H1 (cell line): Measurements from ENCODE around the gene PTGDR2. TPM values are rescaled to one million over a fixed set of nuclear protein-coding genes. Genes with fewer than 3 reads are reported as not detected.

ENCODE experiments used
- CTCF ChIA-PET: fragments of 300-600 bp; sonication (Branson Sonifier 250); formaldehyde crosslinking; loops from one replicate; lab custom pipeline; 2021; ENCODE audit not compliant: partially characterized antibody; lab: Charles Lee
- POLR2A ChIA-PET: fragments of 300-600 bp; sonication (Branson Sonifier 250); formaldehyde crosslinking; loops from one replicate; lab custom pipeline; 2021; ENCODE audit warnings: inconsistent platforms; ENCODE audit not compliant: partially characterized antibody; lab: Charles Lee
- DNase-seq, 2 experiments: peaks; one replicate each; pipeline versions ENCODE4 v3.0.0 to v3.0.0-alpha.2; 2010 to 2022; ENCODE audit warnings: low spot score in 2 of 2, low read depth in 1 of 2, mixed read lengths in 1 of 2
- FAIRE-seq: peaks from 2 replicates; lab custom pipeline; 2011; peaks lifted over from hg19 to GRCh38; lab: Jason Lieb, UNC
- H2AFZ ChIP-seq: 2 replicates; pipeline ENCODE4 v1.8.1; 2012; ENCODE audit warnings: low read length, inconsistent platforms
- H2AK5ac ChIP-seq: 2 replicates; pipeline ENCODE4 v1.6.1; 2013; ENCODE audit warnings: low read depth, low read length
- H2BK120ac ChIP-seq: replicated peaks from 2 replicates; pipeline ENCODE3; 2013; ENCODE audit warnings: low read depth, low read length, inconsistent platforms
- H2BK12ac ChIP-seq: 2 replicates; pipeline ENCODE4 v1.6.1; 2013; ENCODE audit warnings: low read depth, low read length
- H2BK15ac ChIP-seq: 2 replicates; pipeline ENCODE4 v1.6.1; 2013; ENCODE audit warnings: low read length
- H2BK20ac ChIP-seq: 2 replicates; pipeline ENCODE4 v1.6.1; 2013; ENCODE audit warnings: low read length
- H2BK5ac ChIP-seq: 2 replicates; pipeline ENCODE4 v1.6.1; 2013; ENCODE audit warnings: low read depth, low read length
- H3K14ac ChIP-seq: 2 replicates; pipeline ENCODE4 v1.6.1; 2013; ENCODE audit warnings: inconsistent platforms; ENCODE audit not compliant: insufficient read length
- H3K18ac ChIP-seq: 2 replicates; pipeline ENCODE4 v1.6.1; 2013; ENCODE audit warnings: low read length; ENCODE audit errors: extremely low read depth
- H3K23ac ChIP-seq: 2 replicates; pipeline ENCODE4 v1.6.1; 2013; ENCODE audit warnings: inconsistent platforms; ENCODE audit not compliant: insufficient read length
- H3K23me2 ChIP-seq: 2 replicates; pipeline ENCODE4 v1.6.1; 2013; ENCODE audit warnings: low read depth, low read length
- H3K27ac ChIP-seq: 2 replicates; pipeline ENCODE4 v1.6.1; 2011; ENCODE audit warnings: low read depth, low read length, inconsistent platforms
- H3K27me3 ChIP-seq, 4 experiments: replicated peaks in 1 of 4; 1 replicate in 1 of 4; 2 replicates in 3 of 4; pipeline versions ENCODE4 v1.6.1 to v1.8.1; 2011 to 2013; ENCODE audit warnings: low read length in 3 of 4, mild to moderate bottlenecking in 3 of 4, inconsistent platforms in 2 of 4, mixed read lengths in 2 of 4, moderate library complexity in 1 of 4; ENCODE audit not compliant: control insufficient read depth in 3 of 4, insufficient read depth in 3 of 4; ENCODE audit errors: extremely low read depth in 1 of 4
- H3K36me3 ChIP-seq, 4 experiments: 2 replicates each; pipeline versions ENCODE4 v1.6.1 to v1.8.1; 2011 to 2013; ENCODE audit warnings: mild to moderate bottlenecking in 4 of 4, low read length in 3 of 4, moderate library complexity in 2 of 4, control low read depth in 1 of 4, inconsistent platforms in 1 of 4; ENCODE audit not compliant: insufficient read depth in 4 of 4, control insufficient read depth in 2 of 4
- H3K4ac ChIP-seq: replicated peaks from 2 replicates; pipeline ENCODE3; 2013; ENCODE audit warnings: low read length, low read depth, mixed read lengths, inconsistent platforms; ENCODE audit not compliant: insufficient read length
- H3K4me1 ChIP-seq, 4 experiments: replicated peaks in 1 of 4; 1 replicate in 1 of 4; 2 replicates in 3 of 4; pipeline versions ENCODE4 v1.6.1 to v1.8.1; 2011 to 2013; ENCODE audit warnings: low read length in 3 of 4, inconsistent platforms in 2 of 4, mixed read lengths in 1 of 4; ENCODE audit not compliant: insufficient read depth in 4 of 4, control insufficient read depth in 3 of 4
- H3K4me2 ChIP-seq, 2 experiments: 2 replicates each; pipeline versions ENCODE4 v1.6.1 to v1.8.1; 2011 to 2013; ENCODE audit warnings: low read depth in 2 of 2, low read length in 2 of 2, control low read depth in 1 of 2, inconsistent platforms in 1 of 2, mild to moderate bottlenecking in 1 of 2; ENCODE audit not compliant: insufficient read depth in 1 of 2
- H3K4me3 ChIP-seq, 4 experiments: fragments of 200-600, 300-600 bp in 1 of 4; sonication (generic), shearing (Covaris generic), sonication (Bioruptor Twin) in 1 of 4; 2 replicates each; pipeline versions ENCODE4 v1.5.1 to v1.8.1; 2011 to 2016; ENCODE audit warnings: low read length in 4 of 4, low read depth in 3 of 4, control low read depth in 2 of 4, inconsistent platforms in 2 of 4, mild to moderate bottlenecking in 2 of 4, mixed read lengths in 1 of 4, moderate library complexity in 1 of 4; ENCODE audit not compliant: insufficient read depth in 2 of 4; ENCODE audit errors: extremely low read depth in 1 of 4
- H3K56ac ChIP-seq: replicated peaks from 2 replicates; pipeline ENCODE3; 2013; ENCODE audit warnings: low read depth, mild to moderate bottlenecking, mixed read lengths, low read length, inconsistent platforms; ENCODE audit not compliant: insufficient read length
- H3K79me1 ChIP-seq: 2 replicates; pipeline ENCODE4 v1.6.1; 2013; ENCODE audit warnings: low read depth, low read length, control low read depth
- H3K79me2 ChIP-seq, 2 experiments: 2 replicates each; pipeline versions ENCODE4 v1.6.1 to v1.8.1; 2012 to 2013; ENCODE audit warnings: low read length in 2 of 2, mild to moderate bottlenecking in 2 of 2, inconsistent platforms in 1 of 2; ENCODE audit not compliant: insufficient read depth in 2 of 2, control insufficient read depth in 1 of 2
- H3K9ac ChIP-seq, 4 experiments: replicated peaks in 1 of 4; 1 replicate in 1 of 4; 2 replicates in 3 of 4; pipeline versions ENCODE4 v1.6.1 to v1.8.1; 2011 to 2013; ENCODE audit warnings: low read depth in 3 of 4, low read length in 3 of 4, control low read depth in 2 of 4, mild to moderate bottlenecking in 2 of 4, moderate library complexity in 2 of 4, inconsistent platforms in 1 of 4; ENCODE audit errors: extremely low read depth in 1 of 4
- H3K9me3 ChIP-seq, 2 experiments: 2 replicates each; pipeline versions ENCODE4 v1.6.1 to v1.8.1; 2012 to 2013; ENCODE audit warnings: mild to moderate bottlenecking in 2 of 2, moderate library complexity in 2 of 2, control low read depth in 1 of 2, inconsistent platforms in 1 of 2, low read depth in 1 of 2, low read length in 1 of 2, mixed read lengths in 1 of 2; ENCODE audit not compliant: insufficient read depth in 2 of 2
- H4K20me1 ChIP-seq, 2 experiments: replicated peaks in 1 of 2; 2 replicates each; pipeline versions ENCODE3 to v1.8.1; 2011 to 2013; ENCODE audit warnings: inconsistent platforms in 2 of 2, low read length in 2 of 2, mild to moderate bottlenecking in 1 of 2; ENCODE audit not compliant: insufficient read depth in 2 of 2, control insufficient read depth in 1 of 2
- H4K5ac ChIP-seq: 2 replicates; pipeline ENCODE4 v1.6.1; 2013; ENCODE audit warnings: low read length, low read depth, mixed read lengths, inconsistent platforms; ENCODE audit not compliant: insufficient read length
- H4K8ac ChIP-seq: 2 replicates; pipeline ENCODE4 v1.8.0; 2013; ENCODE audit warnings: mild to moderate bottlenecking, moderate library complexity, low read length, inconsistent platforms; ENCODE audit not compliant: insufficient read depth; ENCODE audit errors: extremely low read depth
- H4K91ac ChIP-seq: replicated peaks from 2 replicates; pipeline ENCODE3; 2013; ENCODE audit warnings: low read length, mixed read lengths, inconsistent platforms; ENCODE audit not compliant: insufficient read length
- CBX5 ChIP-seq: fragments of 300-800, 300-1000 bp; sonication (generic); IDR thresholded peaks from 2 replicates; pipeline ENCODE4 v1.7.1; 2016; ENCODE audit warnings: antibody characterized with exemption, low read length, low read depth
- CBX8 ChIP-seq: fragments of 300-800, 300-1000 bp; sonication (generic); IDR thresholded peaks from 2 replicates; pipeline ENCODE4 v1.7.1; 2016; ENCODE audit warnings: low read depth, low read length, borderline replicate concordance
- CEBPB ChIP-seq: IDR thresholded peaks from 2 replicates; pipeline ENCODE4 v1.6.1; 2012; ENCODE audit warnings: low read depth, low read length
- CHD1 ChIP-seq: IDR thresholded peaks from 2 replicates; pipeline ENCODE4 v1.6.1; 2012; ENCODE audit warnings: low read depth, low read length, improper control_type of control experiment
- SAP30 ChIP-seq: fragments of 300-600 bp; sonication (generic); IDR thresholded peaks from 2 replicates; pipeline ENCODE4 v1.7.1; 2012; ENCODE audit warnings: low read length, moderate library complexity, mild to moderate bottlenecking, inconsistent platforms; ENCODE audit not compliant: insufficient read depth, insufficient replicate concordance
- SIX5 ChIP-seq: IDR thresholded peaks from 2 replicates; pipeline ENCODE4 v1.6.1; 2011; ENCODE audit warnings: mild to moderate bottlenecking, low read depth, low read length
- SP4 ChIP-seq: IDR thresholded peaks from 2 replicates; pipeline ENCODE4 v1.6.1; 2012; ENCODE audit warnings: low read length, inconsistent platforms
- TAF7 ChIP-seq: optimal IDR thresholded peaks from 2 replicates; pipeline ENCODE3; 2011; ENCODE audit warnings: low read depth, mild to moderate bottlenecking, inconsistent platforms, low read length, moderate library complexity, borderline replicate concordance
- TBP ChIP-seq: IDR thresholded peaks from 2 replicates; pipeline ENCODE4 v1.6.1; 2011; ENCODE audit warnings: low read depth, low read length, improper control_type of control experiment
- ZNF274 ChIP-seq: IDR thresholded peaks from 2 replicates; pipeline ENCODE4 v1.7.0; 2012; ENCODE audit warnings: low read length, borderline replicate concordance; ENCODE audit errors: extremely low read depth
- WGBS, 2 experiments: shearing (Covaris generic) in 1 of 2; methylation state at CpG; one replicate each; pipeline versions ENCODE4 v1.1.6 to v1.1.7; 2013 to 2015; ENCODE audit warnings: low lambda C conversion rate in 2 of 2, mixed read lengths in 2 of 2, inconsistent platforms in 1 of 2, low coverage in 1 of 2, missing lambda C conversion rate in 1 of 2; ENCODE audit not compliant: insufficient replicate concordance in 2 of 2, insufficient coverage in 1 of 2, insufficient read length in 1 of 2; ENCODE audit errors: extremely low coverage in 1 of 2, missing lambda C conversion rate in 1 of 2; 5-methylcytosine and 5-hydroxymethylcytosine counted together
- polyA plus RNA-seq, 7 experiments: library from polyadenylated mRNA; depleted of rRNA in 3 of 7; stranded (reverse) in 5 of 7; unstranded in 2 of 7; fragments of >200 nt in 5 of 7; fragments of 200-250 nt in 2 of 7; gene quantifications; 1 replicate in 5 of 7; 2 replicates in 1 of 7; 4 replicates in 1 of 7; pipeline versions ENCODE4 v1.2.1 to v1.2.3, GENCODE V29; 2011 to 2013; ENCODE audit warnings: missing spikeins in 2 of 7, mixed read lengths in 2 of 7
- total RNA-seq: library from RNA; stranded (reverse); fragmentation: NEBNext Ultra II Directional; extraction: Animal tissue kit (Norgen Biotek cat#: 25700); gene quantifications from 2 replicates; pipeline ENCODE4 v1.2.1, GENCODE V29; 2021

PTGDR2 gene
- total and polyA plus RNA-seq, 2 of the 8 experiments (the other 6 are each of a cell fraction or from before 2014, with no cell fraction given): 0.20 TPM; not detected in 1

DNA sequence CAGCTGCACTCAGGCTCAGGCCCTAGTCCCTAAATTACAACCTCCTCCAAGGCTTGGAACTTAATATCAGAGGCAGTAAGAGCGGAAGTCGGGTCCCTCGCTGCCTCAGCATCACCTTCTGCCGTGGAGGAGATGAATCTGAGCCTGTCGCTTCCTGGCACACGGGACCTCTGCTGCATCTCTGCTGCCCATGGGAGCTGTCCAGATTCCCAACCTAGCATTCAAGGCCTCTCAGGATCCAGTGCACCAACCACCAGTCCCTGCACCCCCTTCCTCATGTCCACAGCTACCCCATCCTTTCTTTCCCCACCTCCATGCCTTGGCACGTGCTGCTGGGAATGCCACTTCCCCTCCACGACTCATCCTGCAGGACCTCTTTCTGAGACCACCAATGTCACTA is 2.5 kb upstream of the PTGDR2 start:
- Histone ChIP-seq H3K27me3 (peaks cover 0 to 15% (median 8%) of the 10 kb centered on the region in 4 experiments; a peak in 5 of 7 replicates), H2BK15ac (no peak overlapping the region), H4K20me1 (peaks cover 0 to under 1% of the 10 kb centered on the region in 2 experiments), H2AK5ac (no peak overlapping the region), H4K91ac (no peak overlapping the region), H3K9me3 (peaks cover 0 to 3% of the 10 kb centered on the region in 2 experiments; a peak in 1 of 4 replicates), H3K27ac (no peak overlapping the region), H3K79me2 (no peaks in the 10 kb centered on the region), H3K23ac (no peak overlapping the region), H2BK20ac (no peak overlapping the region), H3K4me1 (no peaks in the 10 kb centered on the region), H3K36me3 (no peaks in the 10 kb centered on the region), H3K18ac (no peak overlapping the region; the same call in 1 of the 2 replicates), H3K4ac (no peak overlapping the region), H3K4me2 (no peak overlapping the region), H2BK120ac (no peak overlapping the region), H2BK12ac (no peak overlapping the region), H3K9ac (no peak overlapping the region), H3K14ac (no peak overlapping the region), H3K56ac (no peak overlapping the region), H2AFZ (no peak overlapping the region), H4K5ac (no peak overlapping the region), H2BK5ac (no peak overlapping the region), H3K23me2 (no peaks in the 10 kb centered on the region), H3K79me1 (no peaks in the 10 kb centered on the region), H4K8ac (no peak overlapping the region), H3K4me3 (no peak overlapping the region)
- DNase-seq: no peak
- ChIA-PET POLR2A (interaction anchor here (0.7 kb wide), 1 partner anchor 16 kb away, joined by 3 read pairs; no protein-coding TSS in a partner anchor), CTCF (interaction anchor here (1.2 to 1.3 kb wide), 2 partner anchors 15 to 27 kb away, joined by 3 read pairs; no protein-coding TSS in a partner anchor)
- 77% methylated on average over 8 of the region's 8 CpGs; no CpG with 5 or more reads in 1 of the 2 experiments for WGBS, 2 experiments
- no peak for FAIRE-seq
- no peak for TF ChIP-seq CHD1
- TF ChIP-seq TAF7: no peak
- no peak for TF ChIP-seq TBP
- no peak for TF ChIP-seq SP4
- no peak for TF ChIP-seq CBX8
- TF ChIP-seq SIX5: no peak
- no peak for TF ChIP-seq SAP30
- TF ChIP-seq CEBPB: no peak
- TF ChIP-seq CBX5: no peak
- TF ChIP-seq ZNF274: no peak
